ENCODE measurements around the gene FCSK. TPM values are rescaled to one million over a fixed set of nuclear protein-coding genes. Genes with fewer than 3 reads are reported as not detected.

The FCSK gene
- total RNA-seq, 6 experiments from 2014 or later: 10.9 to 16.7 (median 13.4) TPM

DNA sequence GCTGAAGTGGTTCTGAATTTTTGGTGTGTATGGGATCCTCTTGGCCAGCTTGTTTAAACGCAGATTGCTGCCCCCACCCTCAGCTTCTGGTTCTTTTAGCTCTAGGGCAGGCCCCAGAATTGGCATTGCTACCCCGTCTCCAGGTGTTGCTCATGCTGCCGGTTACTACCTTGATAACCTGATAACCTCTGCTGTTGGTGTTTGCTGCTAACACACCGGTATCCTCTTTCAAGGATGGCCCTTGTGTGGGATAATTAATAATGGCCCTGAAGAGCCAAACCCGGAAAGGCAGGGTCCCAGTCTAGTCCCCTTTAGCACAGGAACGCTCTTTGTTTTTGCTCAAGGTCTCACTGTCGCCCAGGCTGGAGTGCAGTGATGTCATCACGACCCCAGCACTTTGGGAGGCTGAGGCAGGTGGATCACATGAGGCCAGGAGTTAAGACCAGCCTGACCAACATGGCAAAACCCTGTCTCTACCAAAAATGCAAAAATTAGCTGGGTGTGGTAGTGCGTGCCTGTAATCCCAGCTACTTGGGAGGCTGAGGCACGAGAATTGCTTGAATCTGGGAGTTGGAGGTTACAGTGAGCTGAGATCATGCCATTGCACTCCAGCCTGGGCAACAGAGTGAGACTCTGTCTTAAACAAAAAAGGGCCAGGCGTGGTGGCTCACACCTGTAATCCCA lies 14.2 kb upstream of the FCSK start:
- H3K27ac ChIP-seq: no peak overlapping the region
- no peak for DNase-seq
- no peak for TF ChIP-seq POLR2A (IDR thresholded peaks at IDR 0.05)
- TF ChIP-seq CTCF (IDR thresholded peaks at IDR 0.05): no peak

DNA sequence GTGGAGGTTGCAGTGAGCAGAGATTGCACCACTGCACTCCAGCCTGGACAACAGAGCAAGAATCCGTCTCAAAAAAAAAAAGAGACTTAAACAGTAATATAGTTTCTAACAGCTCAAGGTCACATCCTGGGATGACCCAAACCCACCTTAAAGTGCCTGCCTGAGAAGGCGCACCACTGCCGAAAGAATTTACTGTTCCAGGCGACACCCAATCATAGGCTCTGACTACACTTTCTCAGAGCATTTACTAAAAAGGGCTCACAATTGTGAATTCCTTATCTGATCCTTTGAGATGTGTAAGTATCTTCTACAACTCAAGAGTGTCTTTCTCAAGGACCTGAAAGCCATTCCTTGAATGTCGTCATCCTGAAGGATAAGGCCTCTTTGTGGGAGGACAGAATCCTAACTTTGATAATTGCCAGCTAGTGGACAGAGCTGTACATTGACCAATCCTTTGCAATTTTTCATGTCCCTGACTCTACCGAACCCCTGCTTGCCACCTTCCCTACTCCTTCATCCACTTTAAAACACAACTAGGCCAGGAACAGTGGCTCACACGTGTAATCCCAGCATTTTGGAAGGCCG lies 12.9 kb upstream of the FCSK start:
- DNase-seq: no peak

More for the DNA sequence above, 14.2 kb upstream of the FCSK start:
- WGBS (ENCODE audit: insufficient coverage, low coverage, low lambda C conversion rate, missing lambda C conversion rate): 69% methylated on average over 6 of the region's 11 CpGs
- Histone ChIP-seq H3K36me3 (no peaks in the 10 kb centered on the region), H3K4me3 (no peak overlapping the region), H3K4me1 (peaks cover 0 to 8% (median 0%) of the 10 kb centered on the region in 4 donors), H3K9me3 (no peaks in the 10 kb centered on the region), H3K27me3 (no peaks in the 10 kb centered on the region)
- ATAC-seq: no peak
- intact Hi-C loops (cut with DNase I): no loop called here

DNA sequence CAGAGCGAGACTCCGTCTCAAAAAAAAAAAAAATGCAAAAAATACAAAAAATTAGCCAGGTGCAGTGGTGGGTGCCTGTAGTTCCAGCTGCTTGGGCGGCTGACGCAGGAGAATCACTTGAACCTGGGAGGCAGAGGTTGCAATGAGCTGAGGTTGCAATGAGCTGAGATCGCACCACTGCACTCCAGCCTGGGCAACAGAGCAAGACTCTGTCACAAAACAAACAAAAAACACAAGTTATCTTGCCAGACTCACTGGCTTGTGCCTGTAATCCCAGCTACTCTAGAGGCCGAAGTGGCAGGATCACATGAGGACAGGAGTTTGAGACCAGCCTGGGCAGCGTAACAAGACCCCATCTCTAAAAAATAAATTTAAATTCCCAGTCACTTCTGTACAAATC lies 12.1 kb upstream of the FCSK start:
- no peak for TF ChIP-seq POLR2A (IDR thresholded peaks at IDR 0.05)
- no peak for TF ChIP-seq CTCF (IDR thresholded peaks at IDR 0.05)
- Histone ChIP-seq H3K36me3 (no peaks in the 10 kb centered on the region), H3K9me3 (no peaks in the 10 kb centered on the region), H3K4me1 (peaks cover 0 to 8% (median 0%) of the 10 kb centered on the region in 4 donors), H3K27ac (no peak overlapping the region), H3K27me3 (no peaks in the 10 kb centered on the region), H3K4me3 (no peak overlapping the region)
- 89% methylated on average over 7 of the region's 7 CpGs for WGBS (ENCODE audit: insufficient coverage, low coverage, low lambda C conversion rate, missing lambda C conversion rate)
- DNase-seq: no peak
- intact Hi-C loops (cut with DNase I): no loop called here
- ATAC-seq: no peak

More for the DNA sequence above, 12.9 kb upstream of the FCSK start:
- no peaks in the 10 kb centered on the region for H3K36me3 ChIP-seq
- H3K4me1 ChIP-seq: peaks cover 0 to 8% (median 0%) of the 10 kb centered on the region in 4 donors
- H3K9me3 ChIP-seq: no peaks in the 10 kb centered on the region
- H3K4me3 ChIP-seq: no peak overlapping the region
- TF ChIP-seq POLR2A (IDR thresholded peaks at IDR 0.05): no peak
- TF ChIP-seq CTCF (IDR thresholded peaks at IDR 0.05): no peak
- ATAC-seq: no peak
- 89% methylated on average over 7 of the region's 8 CpGs for WGBS (ENCODE audit: insufficient coverage, low coverage, low lambda C conversion rate, missing lambda C conversion rate)
- no peak overlapping the region for H3K27ac ChIP-seq
- intact Hi-C loops (cut with DNase I): no loop called here
- no peaks in the 10 kb centered on the region for H3K27me3 ChIP-seq

DNA sequence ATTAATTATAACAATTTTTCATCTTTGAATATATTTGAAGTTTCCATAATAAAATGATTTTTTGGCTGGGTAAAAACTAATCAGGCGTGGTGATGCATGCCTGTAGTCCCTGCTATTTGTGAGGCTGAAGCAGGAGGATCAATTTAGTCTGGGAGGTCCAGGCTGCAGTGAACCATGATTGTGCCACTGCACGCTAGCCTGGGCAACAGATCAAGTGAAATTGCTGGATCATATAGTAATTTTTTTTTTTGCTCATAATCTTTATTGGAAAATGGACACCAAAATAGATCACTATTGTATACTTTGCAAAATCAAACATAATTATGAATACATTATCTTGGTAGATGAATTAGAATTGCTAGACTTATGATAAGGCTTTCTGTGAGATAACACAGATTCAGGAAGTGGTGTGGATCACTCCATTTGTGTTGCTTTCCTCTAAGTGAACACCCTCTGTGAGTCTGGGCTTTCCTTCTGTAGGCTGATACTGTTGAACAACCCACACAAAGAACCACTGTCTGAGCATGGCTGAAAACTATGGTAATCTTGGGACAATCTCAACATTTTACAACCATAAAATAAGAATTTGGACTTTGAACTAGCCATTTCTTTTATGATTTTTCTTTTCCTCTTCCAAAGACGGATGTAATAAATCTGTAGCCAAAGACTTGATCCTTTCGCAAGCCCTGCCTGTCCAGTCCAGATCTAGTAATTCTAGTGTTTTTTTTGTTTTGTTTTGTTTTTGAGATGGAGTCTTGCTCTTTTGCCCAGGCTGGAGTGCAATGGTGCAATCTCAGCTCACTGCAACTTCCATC lies 9.9 kb upstream of the FCSK start:
- no peak overlapping the region for H3K27ac ChIP-seq
- no peak overlapping the region for H3K4me3 ChIP-seq
- H3K36me3 ChIP-seq: no peaks in the 10 kb centered on the region
- no peaks in the 10 kb centered on the region for H3K9me3 ChIP-seq
- WGBS (ENCODE audit: insufficient coverage, low coverage, low lambda C conversion rate, missing lambda C conversion rate): 79% methylated on average over 4 of the region's 4 CpGs
- no peak for ATAC-seq
- intact Hi-C loops (cut with DNase I): no loop called here
- H3K4me1 ChIP-seq: no peaks in the 10 kb centered on the region
- no peaks in the 10 kb centered on the region for H3K27me3 ChIP-seq
- DNase-seq: no peak
- TF ChIP-seq CTCF (IDR thresholded peaks at IDR 0.05) (no peak), POLR2A (IDR thresholded peaks at IDR 0.05) (no peak)
